HG03039 (cell line): ENCODE data around the gene ROR2.

ENCODE experiments used
- ATAC-seq: cut with Tn5 transposase; IDR thresholded peaks from one replicate; pipeline ENCODE4 v1.9.1; 2021; ENCODE audit warnings: mild to moderate bottlenecking, moderate library complexity; ENCODE audit not compliant: unreplicated experiment

The ROR2 gene

GRCh38 chr9:91903126-91903911 lies 46.7 kb downstream of the ROR2 start:
- no peak for ATAC-seq

DNA sequence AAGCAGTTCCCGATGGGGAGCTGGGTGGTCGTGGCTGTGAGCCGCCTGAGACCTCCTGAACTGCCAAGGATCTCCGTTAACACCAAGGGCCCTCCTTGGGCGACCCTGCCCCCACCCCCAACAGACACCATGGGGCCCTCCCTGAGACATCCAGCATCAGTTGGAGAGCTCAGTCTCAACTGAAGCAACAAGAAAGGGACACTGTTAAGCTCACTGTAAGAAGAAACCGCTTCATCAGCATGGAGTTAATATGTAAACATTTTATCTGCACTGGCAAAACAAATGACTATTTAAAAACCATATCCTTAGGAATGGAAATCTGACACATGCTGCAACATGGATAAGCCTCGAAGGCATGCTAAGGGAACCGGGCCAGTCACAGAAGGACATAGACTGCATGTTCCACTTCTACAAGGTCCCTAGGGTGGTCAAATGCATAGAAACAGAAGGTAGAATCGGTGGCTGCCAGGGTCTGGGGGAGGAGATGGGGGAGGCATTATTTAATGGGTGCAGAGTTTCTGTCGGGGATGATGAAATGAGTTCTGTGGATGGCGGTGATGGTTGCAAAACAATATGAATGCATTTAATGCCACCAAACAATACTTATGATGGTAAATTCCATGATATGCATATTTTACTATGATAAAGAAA lies 47.4 kb downstream of the ROR2 start:
- no peak for ATAC-seq

DNA sequence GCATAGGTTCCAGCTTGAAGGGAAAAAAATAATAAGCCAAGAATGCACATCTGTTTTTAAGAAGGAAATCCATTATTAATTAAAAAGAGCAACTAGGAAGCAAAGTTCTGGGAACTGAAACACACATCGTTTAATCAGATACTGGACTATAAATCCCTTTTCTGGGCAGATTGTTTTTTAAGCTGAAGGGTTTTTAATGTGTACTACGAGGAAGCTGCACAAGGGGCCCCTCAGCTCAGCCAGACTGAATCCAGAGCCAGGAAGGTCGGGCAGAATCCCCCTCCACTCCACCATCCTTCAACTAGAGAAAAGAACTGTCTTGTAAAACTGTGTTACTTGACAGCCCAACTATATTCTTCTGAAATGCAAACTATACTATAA lies 49.2 kb downstream of the ROR2 start:
- no peak for ATAC-seq

GRCh38 chr9:91900055-91900796 lies 49.8 kb downstream of the ROR2 start:
- no peak for ATAC-seq

DNA sequence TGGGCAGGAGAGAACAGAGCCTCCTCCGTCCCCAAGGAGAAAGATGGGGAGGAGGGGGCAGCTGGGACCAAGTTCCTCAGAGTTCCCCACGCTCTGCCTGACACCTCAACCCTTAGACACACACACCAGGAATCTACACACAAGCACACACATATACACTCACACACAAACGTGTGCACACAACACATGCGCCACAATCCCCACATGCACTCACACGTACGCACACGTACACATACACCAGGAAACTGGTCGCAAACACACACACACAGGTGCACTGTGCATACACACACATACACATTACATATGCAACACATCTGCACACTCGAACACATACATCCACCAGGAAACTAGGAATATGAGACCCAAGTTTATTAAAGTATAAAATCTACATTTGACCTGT lies 50.4 kb downstream of the ROR2 start:
- no peak for ATAC-seq

DNA sequence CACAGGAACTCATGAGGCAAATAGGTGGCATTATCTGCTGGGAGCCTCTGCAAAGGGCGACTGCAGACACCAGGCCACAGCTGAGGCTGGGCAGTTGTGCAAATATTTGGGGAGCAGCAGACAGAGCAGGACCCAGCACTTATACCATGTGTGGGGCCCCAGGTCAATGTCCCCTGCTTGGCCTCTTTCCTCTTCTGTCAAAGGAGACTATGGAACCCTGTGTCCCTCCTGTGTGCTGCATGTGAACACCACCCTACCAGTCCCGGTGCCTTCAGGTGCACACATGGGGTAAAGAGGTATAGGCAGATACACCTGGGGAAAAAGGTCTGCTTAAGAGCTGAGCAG lies 50.8 kb downstream of the ROR2 start:
- ATAC-seq, result no peak

- ATAC-seq, result no peak
Observed at GRCh38 chr9:91898451-91899218, 51.4 kb downstream of the ROR2 start.

GRCh38 chr9:91897201-91897600 lies 52.8 kb downstream of the ROR2 start:
- ATAC-seq, result no peak

DNA sequence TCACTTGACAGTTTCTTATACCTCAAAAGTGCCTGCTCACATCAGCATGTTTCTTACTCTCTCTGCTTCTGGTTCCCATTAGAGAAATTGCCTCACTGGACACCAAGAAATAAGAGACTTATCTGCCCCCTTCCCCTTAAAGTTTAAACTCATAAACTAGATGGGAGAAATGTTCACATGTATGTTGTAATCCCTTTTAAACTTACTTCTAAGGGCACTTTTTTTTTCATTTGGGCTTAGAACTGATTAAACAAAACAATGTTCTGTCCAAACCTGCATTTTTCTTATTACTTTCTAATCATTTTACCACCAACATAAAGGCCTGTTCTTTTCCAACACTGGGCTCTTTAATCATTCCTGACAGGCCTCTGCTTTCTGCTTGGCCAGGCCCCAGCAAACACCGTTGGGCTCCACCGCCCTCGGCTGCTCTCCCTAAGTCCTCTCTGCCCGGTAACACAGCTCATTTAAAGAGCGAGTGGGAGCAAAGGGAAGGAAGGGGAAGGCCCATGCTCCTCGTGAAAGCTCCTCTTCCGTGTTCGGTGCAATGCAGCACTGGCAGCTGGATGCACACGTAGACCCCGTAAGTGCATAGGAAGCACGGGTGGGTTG lies 53.4 kb downstream of the ROR2 start:
- ATAC-seq, result no peak

GRCh38 chr9:91896097-91896496 lies 53.9 kb downstream of the ROR2 start:
- no peak for ATAC-seq

DNA sequence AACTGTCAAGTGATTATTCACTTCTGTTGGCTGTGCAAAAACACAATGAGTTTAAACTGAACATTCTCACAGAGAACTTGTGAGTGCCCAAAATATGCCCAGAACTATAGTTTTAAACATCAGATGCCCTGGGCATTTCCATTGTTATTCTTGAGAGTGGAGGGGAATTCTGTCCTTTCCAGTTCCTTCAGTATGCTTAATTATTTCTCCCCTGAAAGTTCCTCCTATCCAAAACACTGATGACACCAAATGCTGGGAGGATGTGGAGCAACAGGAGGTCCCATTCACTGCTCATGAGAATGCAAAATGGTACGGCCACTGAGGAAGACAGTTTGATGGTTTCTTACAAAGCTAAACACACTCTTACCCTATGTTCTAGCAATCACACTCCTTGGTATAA lies 55.5 kb downstream of the ROR2 start:
- ATAC-seq, result no peak

DNA sequence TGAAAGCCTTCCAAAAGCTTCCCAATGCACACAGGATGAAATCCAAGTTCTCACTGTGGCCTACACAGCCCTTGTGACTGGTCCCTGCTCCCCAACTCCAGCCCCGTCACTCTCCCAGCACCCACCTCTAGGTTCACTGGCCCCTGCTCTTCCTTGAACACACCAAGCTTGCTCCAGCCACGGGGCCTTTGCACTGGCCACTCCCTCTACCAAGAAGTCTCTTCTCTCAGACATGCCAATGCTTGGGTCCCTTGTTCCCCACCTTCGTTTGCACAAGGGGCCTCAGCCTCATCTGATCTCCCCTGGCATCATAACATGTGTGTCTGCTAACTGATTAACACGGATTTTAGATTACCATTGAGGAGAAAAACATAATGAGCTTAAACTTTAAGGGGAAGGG lies 56.0 kb downstream of the ROR2 start:
- ATAC-seq, result no peak

GRCh38 chr9:91891915-91892314 lies 58.1 kb downstream of the ROR2 start:
- no peak for ATAC-seq

- no peak for ATAC-seq
Observed at GRCh38 chr9:91890662-91891061, 59.4 kb downstream of the ROR2 start.

- ATAC-seq, result no peak
Observed at GRCh38 chr9:91889161-91889911, 60.7 kb downstream of the ROR2 start.

GRCh38 chr9:91886414-91887076 lies 63.5 kb downstream of the ROR2 start:
- no peak for ATAC-seq

DNA sequence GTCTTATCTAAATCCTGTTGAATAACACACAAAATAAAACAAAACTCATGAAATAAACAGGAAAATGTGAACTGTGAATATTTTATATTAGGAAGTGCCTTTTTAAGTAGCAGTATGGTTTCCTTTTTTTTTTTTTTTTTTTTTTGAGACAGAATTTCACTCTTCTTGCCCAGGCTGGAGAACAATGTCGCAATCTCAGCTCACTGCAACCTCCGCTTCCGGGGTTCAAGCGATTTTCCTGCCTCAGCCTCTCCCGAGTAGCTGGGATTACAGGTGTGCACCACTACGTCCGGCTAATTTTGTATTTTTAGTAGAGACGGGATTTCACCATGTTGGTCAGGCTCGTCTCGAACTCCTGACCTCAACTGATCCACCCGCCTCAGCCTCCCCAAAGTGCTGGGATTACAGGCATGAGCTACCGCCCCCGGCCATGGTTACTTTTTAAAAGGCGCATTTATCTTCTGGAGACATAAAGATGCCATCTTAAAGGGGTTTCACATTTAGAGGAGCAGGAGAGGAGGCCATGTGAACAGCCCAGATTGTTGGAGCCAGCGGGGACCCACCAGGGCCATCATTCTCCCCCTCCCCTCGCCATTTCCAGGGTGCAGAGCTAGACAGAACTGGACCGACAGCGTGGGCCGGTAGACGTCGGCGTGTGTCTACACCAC lies 64.1 kb downstream of the ROR2 start:
- ATAC-seq, result no peak

DNA sequence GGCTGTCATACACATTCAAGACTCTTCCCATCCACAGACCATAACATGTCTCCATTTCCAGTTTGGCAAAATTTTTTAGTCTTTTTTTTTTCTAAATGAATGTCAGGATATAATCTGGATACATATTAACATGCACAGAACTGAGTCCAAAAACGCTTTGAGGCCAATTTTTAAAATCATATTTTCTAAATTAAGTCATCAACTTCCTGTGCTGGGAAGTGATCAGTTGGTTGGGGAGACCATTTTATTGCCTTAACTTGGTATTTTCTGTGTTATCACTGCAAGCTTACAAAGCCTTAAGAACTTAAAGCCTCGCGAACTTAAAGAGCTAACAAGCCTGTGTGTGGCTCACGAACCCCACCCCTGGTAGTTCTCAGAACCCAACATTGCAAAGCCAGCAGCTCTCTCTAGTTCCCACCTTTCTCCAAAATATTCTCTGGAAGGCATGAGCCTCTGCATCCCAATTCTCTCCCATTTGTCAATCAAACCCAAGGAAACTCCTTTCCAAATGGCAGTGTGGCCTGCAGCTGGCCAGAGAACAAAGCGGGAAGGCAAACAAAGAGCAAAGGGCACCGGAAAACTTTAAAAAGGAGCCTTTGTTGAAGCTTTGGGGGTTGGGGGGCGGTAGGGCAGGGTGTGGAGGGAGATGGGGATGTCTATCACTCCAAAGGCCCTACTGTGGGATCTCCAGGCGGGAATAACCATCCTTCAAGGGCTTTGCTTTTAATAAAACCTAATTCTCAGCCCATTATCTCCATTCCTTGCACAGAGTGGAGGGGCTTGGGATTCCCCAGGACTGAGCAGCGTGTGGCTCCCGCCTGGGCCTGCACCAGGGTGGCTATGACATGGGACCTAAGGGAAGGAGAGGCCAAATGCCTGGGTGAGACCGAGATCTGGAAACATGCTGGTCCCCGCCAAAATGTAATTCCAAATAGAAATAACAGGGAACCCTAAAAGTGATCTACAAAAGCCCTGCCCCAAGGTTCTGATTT lies 65.0 kb downstream of the ROR2 start:
- ATAC-seq, result no peak
